GDM1 (cell line): ENCODE measurements around the gene NARS2.
"Not testable (repeated sequence)": the region's sequence is repeated elsewhere in the genome, so short reads cannot be mapped to it uniquely, and the experiment has no call there.

Experiments
- DNase-seq: peaks from one replicate; lab custom pipeline; 2025; lab: John Stamatoyannopoulos, UW

The NARS2 gene, protein sequence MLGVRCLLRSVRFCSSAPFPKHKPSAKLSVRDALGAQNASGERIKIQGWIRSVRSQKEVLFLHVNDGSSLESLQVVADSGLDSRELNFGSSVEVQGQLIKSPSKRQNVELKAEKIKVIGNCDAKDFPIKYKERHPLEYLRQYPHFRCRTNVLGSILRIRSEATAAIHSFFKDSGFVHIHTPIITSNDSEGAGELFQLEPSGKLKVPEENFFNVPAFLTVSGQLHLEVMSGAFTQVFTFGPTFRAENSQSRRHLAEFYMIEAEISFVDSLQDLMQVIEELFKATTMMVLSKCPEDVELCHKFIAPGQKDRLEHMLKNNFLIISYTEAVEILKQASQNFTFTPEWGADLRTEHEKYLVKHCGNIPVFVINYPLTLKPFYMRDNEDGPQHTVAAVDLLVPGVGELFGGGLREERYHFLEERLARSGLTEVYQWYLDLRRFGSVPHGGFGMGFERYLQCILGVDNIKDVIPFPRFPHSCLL

DNA sequence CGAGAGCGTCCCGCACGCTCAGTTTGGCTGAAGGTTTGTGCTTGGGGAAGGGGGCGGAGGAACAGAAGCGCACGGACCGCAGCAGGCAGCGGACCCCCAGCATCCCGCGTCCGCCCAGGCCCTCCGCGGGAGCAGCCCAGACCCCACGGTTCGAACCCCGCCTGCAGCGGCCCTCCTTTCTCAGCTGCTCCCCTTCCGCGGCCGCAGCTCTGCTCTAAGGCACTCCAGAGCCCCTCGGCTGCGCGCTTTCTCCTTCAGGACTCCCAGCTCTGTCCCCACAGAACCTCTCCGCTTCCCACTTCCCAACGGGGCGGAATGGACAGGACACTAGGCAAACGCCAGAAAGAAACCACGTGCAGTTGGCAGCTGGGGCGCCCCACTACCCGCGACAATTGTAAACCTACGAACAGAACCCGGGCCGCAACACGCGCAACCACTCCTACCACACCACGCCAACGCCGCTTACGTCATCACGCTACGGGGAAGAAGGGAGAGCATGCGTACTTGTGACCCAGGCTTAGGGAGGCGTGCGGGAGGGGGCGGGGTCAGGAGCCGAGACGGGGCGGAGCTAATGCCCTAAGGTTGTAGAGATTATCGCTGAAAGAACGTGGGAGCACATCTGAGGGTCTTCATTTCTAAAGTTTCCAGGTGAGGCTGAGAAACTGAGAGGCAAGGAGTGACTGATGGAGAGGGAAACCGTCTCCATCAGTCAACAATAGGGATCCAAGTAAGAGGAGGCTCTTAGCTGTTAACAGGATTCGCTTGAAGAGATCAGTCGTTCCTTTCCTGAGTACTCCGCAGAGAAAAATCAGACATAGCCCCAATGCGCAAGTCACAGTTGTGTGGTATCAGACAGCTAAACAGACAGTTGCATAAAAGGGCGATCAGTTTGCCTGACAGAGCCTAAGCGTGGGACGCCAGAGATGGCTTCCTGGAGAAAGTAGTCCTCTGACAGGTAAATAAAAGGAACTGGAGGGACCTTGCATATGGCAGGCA lies at the start of gene NARS2:
TSS of gene NARS2 (minus strand) at position 479 of the 996 bp plus-strand sequence. CDS start at position 103, 376 bp downstream.
- DNase-seq: peak; percentile 93

GRCh38 chr11:78622666-78623065 lies 48.0 kb upstream of the NARS2 start:
- DNase-seq: no peak

- no peak for DNase-seq
Measured at GRCh38 chr11:78620159-78620558, 45.5 kb upstream of the NARS2 start.

GRCh38 chr11:78615724-78616123 lies 41.1 kb upstream of the NARS2 start:
- no peak for DNase-seq

DNA sequence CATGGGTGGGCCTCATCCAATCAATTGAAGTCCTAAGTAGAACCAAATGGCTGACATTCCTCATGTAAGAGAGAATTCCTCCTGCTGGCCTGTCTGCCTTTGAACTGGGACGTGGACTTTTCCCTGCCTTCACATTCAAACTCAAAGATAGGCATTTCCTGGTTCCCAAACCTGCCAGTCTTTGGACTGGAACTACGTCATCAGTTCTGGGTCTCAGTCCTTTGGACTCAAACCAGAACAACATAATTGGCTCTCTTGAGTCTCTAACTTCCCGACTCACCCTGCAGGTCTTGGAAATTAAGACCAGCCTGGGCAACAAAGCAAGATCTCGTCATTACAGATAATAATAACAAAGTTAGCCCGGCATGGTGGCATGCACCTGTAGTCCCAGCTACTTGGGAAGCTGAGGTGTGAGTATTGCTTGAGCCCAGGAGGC lies 38.7 kb upstream of the NARS2 start:
- no peak for DNase-seq

GRCh38 chr11:78612721-78613377 lies 38.2 kb upstream of the NARS2 start:
- DNase-seq: no peak

GRCh38 chr11:78609321-78609720 lies 34.7 kb upstream of the NARS2 start:
- not testable (repeated sequence) for DNase-seq

DNA sequence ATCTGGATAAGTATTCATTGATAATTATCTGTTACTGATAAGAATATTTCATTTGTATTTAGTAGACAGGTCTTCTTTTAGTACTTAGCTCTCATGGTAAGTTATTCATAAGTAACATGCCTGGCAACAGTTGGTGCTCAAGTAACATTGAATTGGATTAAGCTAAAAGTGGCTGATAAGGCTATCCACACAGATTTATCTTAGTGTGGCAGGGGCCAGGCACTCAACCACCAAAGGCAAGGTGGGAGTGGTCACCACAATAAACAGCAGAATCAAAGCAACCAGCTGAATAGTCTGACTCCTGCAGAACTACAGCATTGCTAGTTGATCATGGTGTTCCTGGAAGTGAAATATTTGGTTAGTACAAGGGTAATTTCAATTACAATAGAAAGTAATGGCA lies 33.0 kb upstream of the NARS2 start:
- DNase-seq: no peak

GRCh38 chr11:78606667-78607066 lies 32.0 kb upstream of the NARS2 start:
- DNase-seq: no peak

GRCh38 chr11:78605296-78605695 lies 30.6 kb upstream of the NARS2 start:
- DNase-seq: no peak

DNA sequence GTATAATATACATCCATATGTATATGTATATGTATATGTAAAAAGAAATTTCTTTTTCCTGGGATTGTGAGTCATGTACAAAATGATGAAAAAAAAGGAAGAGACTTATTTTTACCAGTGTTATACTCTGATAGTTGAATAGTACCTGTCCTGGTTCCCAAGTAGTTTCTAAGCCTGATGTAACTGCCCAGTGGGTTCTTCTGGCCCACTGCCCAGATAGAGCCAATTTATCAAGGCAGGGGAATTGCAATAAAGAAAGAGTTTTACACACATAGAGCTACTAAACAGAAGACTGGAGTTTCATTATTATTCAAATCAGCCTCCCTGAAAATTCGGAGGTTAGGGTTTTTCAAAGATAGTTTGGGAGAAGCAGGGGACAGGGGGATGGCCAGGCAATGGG lies 29.1 kb upstream of the NARS2 start:
- DNase-seq: no peak

DNA sequence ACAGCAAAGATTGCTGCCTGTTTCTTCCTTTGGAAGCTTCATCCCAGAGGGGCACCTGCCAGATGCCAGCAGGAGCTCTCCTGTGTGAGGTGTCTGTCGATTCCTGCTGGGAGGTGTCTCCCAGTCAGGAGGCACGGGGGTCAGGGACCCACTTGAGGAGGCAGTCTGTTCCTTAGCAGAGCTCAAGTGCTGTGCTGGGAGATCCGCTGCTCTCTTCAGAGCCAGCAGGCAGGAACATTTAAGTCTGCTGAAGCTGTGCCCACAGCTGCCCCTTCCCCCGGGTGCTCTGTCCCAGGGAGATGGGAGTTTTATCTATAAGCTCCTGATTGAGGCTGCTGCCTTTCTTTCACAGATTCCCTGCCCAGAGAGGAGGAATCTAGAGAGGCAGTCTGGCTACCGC lies 28.1 kb upstream of the NARS2 start:
- not testable (repeated sequence) for DNase-seq

DNA sequence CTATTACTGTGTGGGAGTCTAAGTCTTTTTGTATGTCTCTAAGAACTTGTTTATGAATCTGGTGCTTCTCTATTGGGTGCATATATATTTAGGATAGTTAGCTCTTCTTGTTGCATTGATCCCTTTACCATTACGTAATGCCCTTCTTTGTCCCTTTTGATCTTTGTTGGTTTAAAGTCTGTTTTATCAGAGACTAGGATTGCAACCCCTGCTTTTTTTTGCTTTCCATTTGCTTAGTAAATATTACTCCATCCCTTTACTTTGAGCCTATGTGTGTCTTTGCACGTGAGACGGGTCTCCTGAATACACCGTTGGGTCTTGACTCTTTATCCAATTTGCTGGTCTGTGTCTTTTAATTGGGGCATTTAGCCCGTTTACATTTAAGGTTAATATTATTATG lies 26.4 kb upstream of the NARS2 start:
- DNase-seq: not testable (repeated sequence)

- DNase-seq: not testable (repeated sequence)
Measured at GRCh38 chr11:78597579-78597978, 22.9 kb upstream of the NARS2 start.

GRCh38 chr11:78595436-78596130 lies 20.9 kb upstream of the NARS2 start:
- no peak for DNase-seq

GRCh38 chr11:78594814-78595213 lies 20.1 kb upstream of the NARS2 start:
- DNase-seq: no peak

GRCh38 chr11:78588517-78588916 lies 13.9 kb upstream of the NARS2 start:
- DNase-seq: no peak

DNA sequence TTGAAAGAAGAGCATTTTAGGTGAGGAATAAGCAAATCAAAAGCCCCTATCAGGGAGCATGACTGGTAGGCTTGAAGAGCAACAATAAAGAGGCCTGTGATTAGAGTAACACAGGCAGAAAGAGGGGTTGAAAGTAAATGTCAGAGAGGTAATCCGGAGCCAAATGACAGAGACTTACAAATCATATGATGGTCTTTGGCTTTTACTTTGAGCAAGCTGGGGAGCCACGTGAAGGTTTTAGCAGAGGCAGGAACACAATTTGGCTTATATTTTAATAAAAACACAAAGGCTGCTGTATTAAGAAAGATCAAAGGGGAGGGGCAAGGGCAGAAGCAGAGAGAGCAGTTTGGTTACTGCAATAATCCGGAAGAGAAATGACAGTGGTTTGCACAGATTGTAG lies 12.8 kb upstream of the NARS2 start:
- DNase-seq: no peak

- DNase-seq: no peak
Measured at GRCh38 chr11:78586452-78587046, 11.9 kb upstream of the NARS2 start.

GRCh38 chr11:78583889-78584288 lies 9.2 kb upstream of the NARS2 start:
- no peak for DNase-seq

GRCh38 chr11:78577495-78577894 lies 2.8 kb upstream of the NARS2 start:
- DNase-seq: no peak
